HEK293 (cell line): ENCODE results near the gene PANX2.

ENCODE experiments used
- CTCF ChIA-PET: fragments of 350-600 bp; formaldehyde crosslinking; extraction: SDS; loops from one replicate; lab custom pipeline; 2021; ENCODE audit warnings: antibody characterized with exemption; lab: Yijun Ruan, JAX
- POLR2A ChIA-PET: fragments of 300-600 bp; formaldehyde crosslinking; extraction: SDS; loops from one replicate; lab custom pipeline; 2020; ENCODE audit warnings: antibody characterized with exemption, inconsistent platforms; lab: Yijun Ruan, JAX
- H3K27ac ChIP-seq: fragments of 200-500 bp; sonication (Bioruptor generic); 2 replicates; pipeline ENCODE4 v1.5.1; 2014; ENCODE audit warnings: low read depth, low read length, control low read depth, inconsistent platforms; ENCODE audit errors: extremely low read depth
- H3K36me3 ChIP-seq, 2 experiments: fragments of 200-500 bp in 1 of 2; sonication (Bioruptor generic) in 1 of 2; 1 replicate in 1 of 2; 2 replicates in 1 of 2; pipeline ENCODE4 v1.5.1; 2014 to 2017; ENCODE audit warnings: inconsistent platforms in 2 of 2, low read length in 2 of 2; ENCODE audit not compliant: control insufficient read depth in 2 of 2, insufficient read depth in 1 of 2
- H3K4me1 ChIP-seq: fragments of 200-500 bp; sonication (Bioruptor generic); 2 replicates; pipeline ENCODE4 v1.5.1; 2014; ENCODE audit warnings: mild to moderate bottlenecking, low read length, inconsistent platforms; ENCODE audit not compliant: control insufficient read depth, insufficient read depth
- H3K4me3 ChIP-seq: 2 replicates; pipeline ENCODE4 v1.5.1; 2011; ENCODE audit warnings: low read depth, mild to moderate bottlenecking, control low read depth, low read length, moderate library complexity
- H3K9me3 ChIP-seq: fragments of 200-500 bp; sonication (Bioruptor generic); 2 replicates; pipeline ENCODE4 v1.5.1; 2014; ENCODE audit warnings: low read depth, low read length, inconsistent platforms; ENCODE audit not compliant: control insufficient read depth, insufficient read depth
- BCL11A ChIP-seq: fragments of 450-650 bp; formaldehyde crosslinking; IDR thresholded peaks from 2 replicates; pipeline ENCODE4 v1.5.1; 2016; ENCODE audit warnings: low read depth, missing biosample characterization, missing genetic modification characterization
- EGR2 ChIP-seq: fragments of 450-650 bp; formaldehyde crosslinking; IDR thresholded peaks from 2 replicates; pipeline ENCODE4 v1.5.1; 2016; ENCODE audit warnings: low read depth, missing biosample characterization, missing genetic modification characterization
- GLIS1 ChIP-seq: fragments of 450-650 bp; formaldehyde crosslinking; IDR thresholded peaks from 2 replicates; pipeline ENCODE4 v1.5.1; 2016; ENCODE audit warnings: missing biosample characterization, missing genetic modification characterization
- GLIS2 ChIP-seq: fragments of 450-650 bp; formaldehyde crosslinking; IDR thresholded peaks from 2 replicates; pipeline ENCODE4 v1.5.1; 2016; ENCODE audit warnings: missing biosample characterization, missing genetic modification characterization
- KLF7 ChIP-seq: fragments of 450-650 bp; formaldehyde crosslinking; IDR thresholded peaks from 2 replicates; pipeline ENCODE4 v1.5.1; 2016; ENCODE audit warnings: missing biosample characterization, missing genetic modification characterization, borderline replicate concordance
- KLF9 ChIP-seq: fragments of 450-650 bp; formaldehyde crosslinking; IDR thresholded peaks from 2 replicates; pipeline ENCODE4 v1.5.1; 2016; ENCODE audit warnings: missing biosample characterization, missing genetic modification characterization, low read depth
- PATZ1 ChIP-seq: fragments of 450-650 bp; formaldehyde crosslinking; IDR thresholded peaks from 2 replicates; pipeline ENCODE4 v1.5.1; 2016; ENCODE audit warnings: missing biosample characterization, missing genetic modification characterization
- REST ChIP-seq: fragments of 450-650 bp; formaldehyde crosslinking; IDR thresholded peaks from 2 replicates; pipeline ENCODE4 v1.5.1; 2016; ENCODE audit warnings: missing biosample characterization, missing genetic modification characterization
- ZFP69B ChIP-seq: fragments of 450-650 bp; formaldehyde crosslinking; IDR thresholded peaks from 2 replicates; pipeline ENCODE4 v1.5.1; 2016; ENCODE audit warnings: missing biosample characterization, missing genetic modification characterization
- ZNF174 ChIP-seq: fragments of 450-650 bp; formaldehyde crosslinking; IDR thresholded peaks from 2 replicates; pipeline ENCODE4 v1.5.0; 2017; ENCODE audit warnings: missing biosample characterization, mild to moderate bottlenecking, missing genetic modification characterization
- ZNF2 ChIP-seq: fragments of 450-650 bp; formaldehyde crosslinking; IDR thresholded peaks from 2 replicates; pipeline ENCODE4 v1.5.1; 2016; ENCODE audit warnings: missing biosample characterization, missing genetic modification characterization
- ZNF223 ChIP-seq: fragments of 450-650 bp; formaldehyde crosslinking; IDR thresholded peaks from 2 replicates; pipeline ENCODE4 v1.5.1; 2016; ENCODE audit warnings: missing biosample characterization, missing genetic modification characterization
- ZNF239 ChIP-seq: fragments of 450-650 bp; formaldehyde crosslinking; IDR thresholded peaks from 2 replicates; pipeline ENCODE4 v1.5.1; 2016; ENCODE audit warnings: missing biosample characterization, missing genetic modification characterization
- ZNF335 ChIP-seq: fragments of 450-650 bp; formaldehyde crosslinking; conservative IDR thresholded peaks from 2 replicates; pipeline ENCODE4 v1.5.1; 2016; ENCODE audit warnings: missing biosample characterization, missing genetic modification characterization
- ZNF416 ChIP-seq: fragments of 450-650 bp; formaldehyde crosslinking; IDR thresholded peaks from 2 replicates; pipeline ENCODE4 v1.5.1; 2016; ENCODE audit warnings: missing biosample characterization, missing genetic modification characterization
- ZNF423 ChIP-seq: fragments of 450-650 bp; formaldehyde crosslinking; IDR thresholded peaks from 2 replicates; pipeline ENCODE4 v1.5.1; 2016; ENCODE audit warnings: missing biosample characterization, missing genetic modification characterization
- ZNF610 ChIP-seq: fragments of 450-650 bp; formaldehyde crosslinking; IDR thresholded peaks from 2 replicates; pipeline ENCODE4 v1.5.1; 2016; ENCODE audit warnings: missing biosample characterization, missing genetic modification characterization, borderline replicate concordance
- ZNF621 ChIP-seq: fragments of 450-650 bp; formaldehyde crosslinking; IDR thresholded peaks from 2 replicates; pipeline ENCODE4 v1.5.1; 2017; ENCODE audit warnings: missing biosample characterization, missing genetic modification characterization
- ZNF785 ChIP-seq: fragments of 450-650 bp; formaldehyde crosslinking; IDR thresholded peaks from 2 replicates; pipeline ENCODE4 v1.5.1; 2016; ENCODE audit warnings: missing biosample characterization, missing genetic modification characterization
- ZNF792 ChIP-seq: fragments of 450-650 bp; formaldehyde crosslinking; IDR thresholded peaks from 2 replicates; pipeline ENCODE4 v1.5.1; 2016; ENCODE audit warnings: missing biosample characterization, missing genetic modification characterization
- TF ChIP-seq, protein P1 (sequence below): fragments of 450-650 bp; formaldehyde crosslinking; optimal IDR thresholded peaks from 2 replicates; pipeline ENCODE3; 2016; ENCODE audit warnings: missing biosample characterization, mild to moderate bottlenecking, missing genetic modification characterization
- TF ChIP-seq, protein P2 (sequence below): sonication (generic); formaldehyde crosslinking; IDR thresholded peaks from 2 replicates; pipeline ENCODE4 v1.8.1; 2022; ENCODE audit warnings: mild to moderate bottlenecking, moderate library complexity, missing genetic modification reagents
- TF ChIP-seq, protein P3 (sequence below): fragments of 450-650 bp; formaldehyde crosslinking; IDR thresholded peaks from 2 replicates; pipeline ENCODE4 v1.5.1; 2016; ENCODE audit warnings: missing biosample characterization, missing genetic modification characterization

PANX2 gene

DNA sequence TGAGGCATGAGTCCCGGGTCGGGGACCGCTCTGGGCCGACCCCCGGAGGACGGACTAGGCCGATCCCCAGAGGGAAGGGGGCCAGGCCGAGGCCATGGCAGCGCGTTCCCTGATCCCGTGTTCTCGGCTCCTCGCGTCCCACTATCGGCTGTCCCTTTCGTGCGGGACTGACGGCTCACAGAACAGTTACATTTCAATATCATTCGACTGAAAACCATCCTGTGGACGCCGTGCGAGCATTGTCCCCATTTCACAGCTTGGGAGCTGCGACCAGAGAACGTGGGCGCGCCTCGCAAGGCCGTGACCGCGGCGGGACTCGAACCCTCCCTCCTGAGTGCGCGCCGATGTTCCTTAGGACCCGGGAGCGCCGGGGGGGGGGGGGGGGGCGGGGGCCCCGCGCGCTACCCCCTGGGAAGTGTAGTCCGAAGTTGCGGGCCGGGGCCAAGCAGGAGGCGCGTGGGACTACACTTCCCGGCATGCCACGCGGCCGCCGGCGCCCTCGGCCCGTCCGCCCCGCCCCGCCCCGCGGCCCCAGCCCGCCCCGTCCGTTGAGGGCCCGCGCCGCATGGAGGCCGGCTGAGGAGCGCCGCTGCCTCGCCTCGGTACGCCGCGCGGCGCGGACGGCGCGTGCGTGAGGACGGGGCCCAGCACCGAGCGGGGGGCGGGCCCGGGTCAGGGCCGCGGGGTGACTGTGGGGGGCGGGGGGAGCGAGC lies 15.0 kb downstream of the PANX2 start, which contains the start of gene TRABD (continued):
- TF ChIP-seq, protein P1, sequence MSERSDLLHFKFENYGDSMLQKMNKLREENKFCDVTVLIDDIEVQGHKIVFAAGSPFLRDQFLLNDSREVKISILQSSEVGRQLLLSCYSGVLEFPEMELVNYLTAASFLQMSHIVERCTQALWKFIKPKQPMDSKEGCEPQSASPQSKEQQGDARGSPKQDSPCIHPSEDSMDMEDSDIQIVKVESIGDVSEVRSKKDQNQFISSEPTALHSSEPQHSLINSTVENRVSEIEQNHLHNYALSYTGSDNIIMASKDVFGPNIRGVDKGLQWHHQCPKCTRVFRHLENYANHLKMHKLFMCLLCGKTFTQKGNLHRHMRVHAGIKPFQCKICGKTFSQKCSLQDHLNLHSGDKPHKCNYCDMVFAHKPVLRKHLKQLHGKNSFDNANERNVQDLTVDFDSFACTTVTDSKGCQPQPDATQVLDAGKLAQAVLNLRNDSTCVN (tag by site-specific recombination), result peak; percentile 76
- TF ChIP-seq KLF7, result 0 out of 2 replicates have a peak, but pooled peaks have one; percentile 26
- peak; percentile 53; the same call in 1 of the 2 replicates for TF ChIP-seq ZNF2 (tag by site-specific recombination)
- no peak for TF ChIP-seq ZNF239 (tag by site-specific recombination)
- TF ChIP-seq ZNF621, result no peak
- TF ChIP-seq ZNF416 (tag by site-specific recombination), result no peak
- TF ChIP-seq, protein P2, sequence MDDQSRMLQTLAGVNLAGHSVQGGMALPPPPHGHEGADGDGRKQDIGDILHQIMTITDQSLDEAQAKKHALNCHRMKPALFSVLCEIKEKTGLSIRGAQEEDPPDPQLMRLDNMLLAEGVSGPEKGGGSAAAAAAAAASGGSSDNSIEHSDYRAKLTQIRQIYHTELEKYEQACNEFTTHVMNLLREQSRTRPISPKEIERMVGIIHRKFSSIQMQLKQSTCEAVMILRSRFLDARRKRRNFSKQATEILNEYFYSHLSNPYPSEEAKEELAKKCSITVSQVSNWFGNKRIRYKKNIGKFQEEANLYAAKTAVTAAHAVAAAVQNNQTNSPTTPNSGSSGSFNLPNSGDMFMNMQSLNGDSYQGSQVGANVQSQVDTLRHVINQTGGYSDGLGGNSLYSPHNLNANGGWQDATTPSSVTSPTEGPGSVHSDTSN (CRISPR knock-in tag), result 0 out of 2 replicates have a peak, but pooled peaks have one; percentile 17
- TF ChIP-seq ZNF223, result no peak
- TF ChIP-seq GLIS1 (tag by site-specific recombination), result no peak
- TF ChIP-seq ZNF610 (tag by site-specific recombination), result no peak
- no peak for TF ChIP-seq ZNF792 (tag by site-specific recombination)
- peak; percentile 66 for TF ChIP-seq KLF9 (tag by site-specific recombination)
- peak; percentile 45; the same call in 1 of the 2 replicates for TF ChIP-seq BCL11A (tag by site-specific recombination)
- TF ChIP-seq PATZ1, result peak; percentile 47; the same call in 1 of the 2 replicates
- peak; percentile 42 for TF ChIP-seq ZNF335 (tag by site-specific recombination)
- TF ChIP-seq, protein P3, sequence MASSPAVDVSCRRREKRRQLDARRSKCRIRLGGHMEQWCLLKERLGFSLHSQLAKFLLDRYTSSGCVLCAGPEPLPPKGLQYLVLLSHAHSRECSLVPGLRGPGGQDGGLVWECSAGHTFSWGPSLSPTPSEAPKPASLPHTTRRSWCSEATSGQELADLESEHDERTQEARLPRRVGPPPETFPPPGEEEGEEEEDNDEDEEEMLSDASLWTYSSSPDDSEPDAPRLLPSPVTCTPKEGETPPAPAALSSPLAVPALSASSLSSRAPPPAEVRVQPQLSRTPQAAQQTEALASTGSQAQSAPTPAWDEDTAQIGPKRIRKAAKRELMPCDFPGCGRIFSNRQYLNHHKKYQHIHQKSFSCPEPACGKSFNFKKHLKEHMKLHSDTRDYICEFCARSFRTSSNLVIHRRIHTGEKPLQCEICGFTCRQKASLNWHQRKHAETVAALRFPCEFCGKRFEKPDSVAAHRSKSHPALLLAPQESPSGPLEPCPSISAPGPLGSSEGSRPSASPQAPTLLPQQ (tag by site-specific recombination), result 0 out of 2 replicates have a peak, but pooled peaks have one; percentile 23

DNA sequence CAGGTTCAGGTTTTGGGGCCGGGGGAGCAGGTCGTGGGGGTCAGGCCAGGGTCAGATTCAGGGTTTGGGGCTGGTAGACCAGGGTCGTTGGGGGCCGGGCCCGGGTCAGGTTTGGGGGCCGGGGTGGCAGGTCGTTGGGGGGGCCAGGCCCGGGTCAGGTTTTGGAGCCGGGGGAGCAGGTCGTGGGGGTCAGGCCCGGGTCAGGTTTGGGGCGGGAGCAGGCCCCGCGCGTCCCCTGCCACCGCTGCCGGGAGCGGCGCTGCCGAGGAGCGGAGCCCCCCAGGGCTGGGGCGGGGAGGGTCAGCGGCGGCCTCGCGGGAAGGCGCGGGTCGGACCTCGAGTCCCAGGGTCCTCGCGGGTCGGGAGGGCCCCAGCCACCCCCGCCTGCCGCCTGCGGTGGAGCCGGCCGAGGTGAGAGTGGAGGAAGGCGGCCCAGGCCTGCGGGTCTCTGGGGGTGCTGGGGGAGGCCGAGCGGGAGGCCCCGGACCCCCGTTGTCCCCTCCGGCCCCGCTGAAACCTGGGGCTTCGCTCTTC lies 15.7 kb downstream of the PANX2 start:
- Histone ChIP-seq H3K27ac (peak overlapping the region; percentile 78), H3K9me3 (no peaks in the 10 kb centered on the region), H3K36me3 (peaks cover 0 to 13% of the 10 kb centered on the region in 2 experiments; a peak in 1 of 3 replicates), H3K4me1 (peaks cover 30% of the 10 kb centered on the region), H3K4me3 (peak overlapping the region; percentile 81)
- ChIA-PET CTCF (no interaction called here), POLR2A (no interaction called here)
- no peak for TF ChIP-seq ZNF785 (tag by site-specific recombination)
- TF ChIP-seq PATZ1, result peak; percentile 53; the same call in 1 of the 2 replicates
- no peak for TF ChIP-seq ZFP69B (tag by site-specific recombination)
- no peak for TF ChIP-seq REST (tag by site-specific recombination)
- no peak for TF ChIP-seq ZNF610 (tag by site-specific recombination)
- TF ChIP-seq EGR2, result no peak
- peak; percentile 68; the same call in 1 of the 2 replicates for TF ChIP-seq GLIS2 (tag by site-specific recombination)
- no peak for TF ChIP-seq ZNF174 (tag by site-specific recombination)
- TF ChIP-seq BCL11A (tag by site-specific recombination), result 0 out of 2 replicates have a peak, but pooled peaks have one; percentile 42
- TF ChIP-seq ZNF423 (tag by site-specific recombination), result no peak
